HepG2 (cell line): Measurements from ENCODE around the gene KIF23. TPM values are rescaled to one million over a fixed set of nuclear protein-coding genes. Genes with fewer than 3 reads are reported as not detected.
A peak's percentile ranks its signal among the peaks of the same experiment; 100 is the strongest.

Experiments
- ATAC-seq: fragments of 200-7000 bp; cut with Tn5 transposase; 3 replicates; pipeline ENCODE4 v1.9.1; 2020; ENCODE audit warnings: mild to moderate bottlenecking, moderate library complexity
- BruUV-seq: library from RNA; stranded (reverse); fragments of 400-500 nt; replicated peaks from 2 replicates; lab custom pipeline; 2021; lab: Mats Ljungman, UMichigan
- CTCF ChIA-PET: fragments of 300-600 bp; formaldehyde crosslinking; extraction: SDS; loops from one replicate; lab custom pipeline; 2021; ENCODE audit warnings: low total read pairs, inconsistent platforms, low intra/inter-chr PET ratio; lab: Yijun Ruan, JAX
- POLR2A ChIA-PET: fragments of 350-600 bp; sonication (Branson Sonifier 250); formaldehyde crosslinking; loops from one replicate; lab custom pipeline; 2020; ENCODE audit warnings: antibody characterized with exemption, inconsistent platforms; lab: Yijun Ruan, JAX
- DNase-seq: peaks from one replicate; pipeline ENCODE4 v3.0.0-alpha.2; 2015; ENCODE audit warnings: low spot score
- FAIRE-seq: peaks from 3 replicates; lab custom pipeline; 2011; peaks lifted over from hg19 to GRCh38; lab: Jason Lieb, UNC
- H2AFZ ChIP-seq: one replicate; pipeline ENCODE4 v1.6.1; 2011; ENCODE audit warnings: low read length, inconsistent platforms
- H3K27ac ChIP-seq: fragments of 300-600 bp; 3 replicates; pipeline ENCODE4 v1.8.0; 2011; ENCODE audit warnings: mixed run types, mild to moderate bottlenecking, mixed read lengths, low read length, inconsistent platforms; ENCODE audit not compliant: insufficient read depth; ENCODE audit errors: extremely low read length
- H3K27me3 ChIP-seq, 2 experiments: fragments of 200-600 bp in 1 of 2; 2 replicates in 1 of 2; 3 replicates in 1 of 2; pipeline versions ENCODE4 v1.6.0 to v1.8.0; 2011; ENCODE audit warnings: low read length in 2 of 2, mild to moderate bottlenecking in 2 of 2, moderate library complexity in 2 of 2, inconsistent platforms in 1 of 2; ENCODE audit not compliant: insufficient read depth in 2 of 2, control insufficient read depth in 1 of 2
- H3K36me3 ChIP-seq, 2 experiments: fragments of 200-600 bp in 1 of 2; replicated peaks in 1 of 2; 2 replicates in 1 of 2; 3 replicates in 1 of 2; pipeline versions ENCODE4 v1.5.1 to v1.8.0; 2011; ENCODE audit warnings: low read length in 2 of 2, inconsistent platforms in 1 of 2; ENCODE audit not compliant: insufficient read depth in 2 of 2, control insufficient read depth in 1 of 2
- H3K4me1 ChIP-seq: 2 replicates; pipeline ENCODE4 v1.5.1; 2012; ENCODE audit warnings: low read length, inconsistent platforms; ENCODE audit not compliant: insufficient read depth
- H3K4me2 ChIP-seq: 2 replicates; pipeline ENCODE4 v1.6.0; 2011; ENCODE audit warnings: low read depth, low read length, inconsistent platforms
- H3K4me3 ChIP-seq, 3 experiments: fragments of 200-600 bp in 1 of 3; sonication (generic), shearing (Covaris generic) in 1 of 3; replicated peaks in 1 of 3; 2 replicates each; pipeline ENCODE4 v1.5.1; 2011 to 2016; ENCODE audit warnings: low read length in 3 of 3, inconsistent platforms in 2 of 3, low read depth in 2 of 3, mild to moderate bottlenecking in 2 of 3, control low read depth in 1 of 3, mixed read lengths in 1 of 3; ENCODE audit not compliant: insufficient read depth in 1 of 3
- H3K79me2 ChIP-seq: one replicate; pipeline ENCODE4 v1.6.1; 2011; ENCODE audit warnings: low read length, inconsistent platforms; ENCODE audit not compliant: insufficient read depth
- H3K9ac ChIP-seq: 2 replicates; pipeline ENCODE4 v1.6.0; 2011; ENCODE audit warnings: mild to moderate bottlenecking, low read depth, low read length, inconsistent platforms; ENCODE audit not compliant: insufficient read depth
- H3K9me3 ChIP-seq: 2 replicates; pipeline ENCODE4 v1.5.1; 2012; ENCODE audit warnings: mild to moderate bottlenecking, low read length
- H4K20me1 ChIP-seq: 2 replicates; pipeline ENCODE4 v1.6.0; 2011; ENCODE audit warnings: inconsistent platforms, mild to moderate bottlenecking, low read length, moderate library complexity; ENCODE audit not compliant: insufficient read depth
- CHD2 ChIP-seq: IDR thresholded peaks from 2 replicates; pipeline ENCODE4 v1.6.1; 2011; ENCODE audit warnings: low read depth, low read length, improper control_type of control experiment
- FOXA1 ChIP-seq, 2 experiments: fragments of 450-650 bp in 1 of 2; sonication (generic) in 1 of 2; formaldehyde crosslinking in 1 of 2; IDR thresholded peaks; 2 replicates each; pipeline versions ENCODE4 v1.4.0 to v1.6.1; 2016 to 2020; ENCODE audit warnings: missing genetic modification reagents in 1 of 2
- FOXA3 ChIP-seq: IDR thresholded peaks from 2 replicates; pipeline ENCODE4 v1.6.1; 2016; ENCODE audit warnings: missing genetic modification reagents, missing compliant biosample characterization
- GFI1 ChIP-seq: sonication (generic); formaldehyde crosslinking; IDR thresholded peaks from 2 replicates; pipeline ENCODE4 v1.5.0; 2020; ENCODE audit warnings: missing genetic modification reagents, mild to moderate bottlenecking, borderline replicate concordance
- HNF1A ChIP-seq, 2 experiments: sonication (generic) in 1 of 2; formaldehyde crosslinking in 1 of 2; IDR thresholded peaks; 2 replicates each; pipeline versions ENCODE4 v1.4.0 to v1.6.1; 2016 to 2020; ENCODE audit warnings: borderline replicate concordance in 1 of 2, low read depth in 1 of 2, mild to moderate bottlenecking in 1 of 2, missing genetic modification reagents in 1 of 2
- IRX3 ChIP-seq: sonication (generic); formaldehyde crosslinking; IDR thresholded peaks from 2 replicates; pipeline ENCODE4 v1.8.1; 2023; ENCODE audit warnings: mild to moderate bottlenecking, low read depth, missing genetic modification reagents, borderline replicate concordance
- KLF16 ChIP-seq, 2 experiments: sonication (generic) in 1 of 2; formaldehyde crosslinking in 1 of 2; IDR thresholded peaks; 2 replicates each; pipeline versions ENCODE4 v1.6.1 to v1.8.0; 2016 to 2023; ENCODE audit warnings: missing genetic modification reagents in 2 of 2, missing compliant biosample characterization in 1 of 2
- RCOR2 ChIP-seq: IDR thresholded peaks from 2 replicates; pipeline ENCODE4 v1.6.1; 2016; ENCODE audit warnings: missing biosample characterization, missing genetic modification reagents
- SALL1 ChIP-seq: sonication (generic); formaldehyde crosslinking; IDR thresholded peaks from 2 replicates; pipeline ENCODE4 v1.8.0; 2022; ENCODE audit warnings: mild to moderate bottlenecking, missing genetic modification reagents
- ZNF121 ChIP-seq: sonication (generic); formaldehyde crosslinking; IDR thresholded peaks from 2 replicates; pipeline ENCODE4 v1.5.0; 2020; ENCODE audit warnings: mild to moderate bottlenecking, missing genetic modification reagents
- WGBS: methylation state at CpG from one replicate; pipeline ENCODE4 v1.1.6; 2017; ENCODE audit warnings: low lambda C conversion rate; 5-methylcytosine and 5-hydroxymethylcytosine counted together
- in situ Hi-C: cut with HindIII; loops from 2 replicates; pipeline ENCODE4 v1.10.0; 2017; ENCODE audit warnings: low pct_unique_long_range_greater_than_20kb; ENCODE audit not compliant: extremely low pct_ligation_motif_present
- intact Hi-C: fragments of 100-400 bp; cut with micrococcal nuclease; formaldehyde crosslinking; loops from one replicate; pipeline ENCODE4 v1.10.0; 2022; ENCODE audit not compliant: unreplicated experiment
- polyA plus RNA-seq, 8 experiments: library from polyadenylated mRNA; depleted of rRNA in 3 of 8; stranded (reverse) in 7 of 8; unstranded in 1 of 8; fragments of >200 nt; fragmentation: Illumina TruSeq in 4 of 8; extraction: Trizol in 4 of 8; gene quantifications; 2 replicates each; pipeline versions ENCODE4 v1.2.1 to v1.2.3, GENCODE V29; 2011 to 2016; ENCODE audit warnings: low read depth in 4 of 8, missing spikeins in 1 of 8, mixed read lengths in 1 of 8; ENCODE audit not compliant: insufficient read depth in 1 of 8
- total RNA-seq, 5 experiments: library from RNA; depleted of rRNA; stranded (reverse); fragments of >200 nt; fragmentation: Illumina TruSeq; extraction: Trizol; gene quantifications; 2 replicates each; pipeline ENCODE4 v1.2.3, GENCODE V29; 2016; ENCODE audit warnings: low read depth in 1 of 5
- TF ChIP-seq, protein P1 (sequence below): IDR thresholded peaks from 2 replicates; pipeline ENCODE4 v1.4.0; 2020; ENCODE audit warnings: mild to moderate bottlenecking, missing genetic modification reagents
- TF ChIP-seq, protein P2 (sequence below): sonication (generic); formaldehyde crosslinking; conservative IDR thresholded peaks from 2 replicates; pipeline ENCODE4 v1.4.0; 2020; ENCODE audit warnings: mild to moderate bottlenecking, missing genetic modification reagents, moderate library complexity

KIF23 gene
- total and polyA plus RNA-seq, 2 of the 13 experiments (the other 11 are each of a cell fraction or from before 2014, with no cell fraction given): 11.3 to 38.1 TPM

DNA sequence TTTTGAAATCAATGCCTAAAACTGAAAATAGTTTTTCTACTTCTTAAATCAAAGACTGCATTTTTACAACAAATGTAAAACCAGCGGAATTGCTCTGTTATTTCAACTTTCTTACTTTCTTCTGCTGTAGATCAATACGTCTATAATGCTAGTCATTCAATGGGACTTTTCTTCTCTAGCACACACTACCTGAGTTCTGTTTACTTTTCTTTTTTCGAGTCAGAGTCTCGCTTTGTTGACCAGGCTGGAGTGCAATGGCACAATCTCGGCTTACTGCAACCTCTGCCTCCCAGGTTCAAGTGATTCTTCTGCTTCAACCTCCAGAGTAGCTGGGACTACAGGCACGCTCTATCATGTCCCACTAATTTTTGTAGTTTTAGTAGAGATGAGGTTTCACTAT lies 40.7 kb upstream of the KIF23 start:
- FAIRE-seq (peak; percentile 60), DNase-seq (peak; percentile 41), ATAC-seq (peak; percentile 74)
- POLR2A ChIA-PET: no interaction called here
- Histone ChIP-seq H3K9ac (no peak overlapping the region), H3K4me2 (no peak overlapping the region), H3K27me3 (peaks cover 0 to 5% of the 10 kb centered on the region in 2 experiments; a peak in 3 of 5 replicates), H3K4me1 (peaks cover 19% of the 10 kb centered on the region), H3K36me3 (no peaks in the 10 kb centered on the region), H3K27ac (no peak overlapping the region), H3K79me2 (no peaks in the 10 kb centered on the region), H2AFZ (no peak overlapping the region), H3K9me3 (no peaks in the 10 kb centered on the region), H3K4me3 (no peak overlapping the region), H4K20me1 (no peaks in the 10 kb centered on the region)
- intact Hi-C loops (no loop called here), in situ Hi-C loops (no loop called here)
- under 1% methylated on average over 6 of the region's 6 CpGs for WGBS
- CTCF ChIA-PET: no interaction called here
- no TSS peak for BruUV-seq
- TF ChIP-seq, protein P1, sequence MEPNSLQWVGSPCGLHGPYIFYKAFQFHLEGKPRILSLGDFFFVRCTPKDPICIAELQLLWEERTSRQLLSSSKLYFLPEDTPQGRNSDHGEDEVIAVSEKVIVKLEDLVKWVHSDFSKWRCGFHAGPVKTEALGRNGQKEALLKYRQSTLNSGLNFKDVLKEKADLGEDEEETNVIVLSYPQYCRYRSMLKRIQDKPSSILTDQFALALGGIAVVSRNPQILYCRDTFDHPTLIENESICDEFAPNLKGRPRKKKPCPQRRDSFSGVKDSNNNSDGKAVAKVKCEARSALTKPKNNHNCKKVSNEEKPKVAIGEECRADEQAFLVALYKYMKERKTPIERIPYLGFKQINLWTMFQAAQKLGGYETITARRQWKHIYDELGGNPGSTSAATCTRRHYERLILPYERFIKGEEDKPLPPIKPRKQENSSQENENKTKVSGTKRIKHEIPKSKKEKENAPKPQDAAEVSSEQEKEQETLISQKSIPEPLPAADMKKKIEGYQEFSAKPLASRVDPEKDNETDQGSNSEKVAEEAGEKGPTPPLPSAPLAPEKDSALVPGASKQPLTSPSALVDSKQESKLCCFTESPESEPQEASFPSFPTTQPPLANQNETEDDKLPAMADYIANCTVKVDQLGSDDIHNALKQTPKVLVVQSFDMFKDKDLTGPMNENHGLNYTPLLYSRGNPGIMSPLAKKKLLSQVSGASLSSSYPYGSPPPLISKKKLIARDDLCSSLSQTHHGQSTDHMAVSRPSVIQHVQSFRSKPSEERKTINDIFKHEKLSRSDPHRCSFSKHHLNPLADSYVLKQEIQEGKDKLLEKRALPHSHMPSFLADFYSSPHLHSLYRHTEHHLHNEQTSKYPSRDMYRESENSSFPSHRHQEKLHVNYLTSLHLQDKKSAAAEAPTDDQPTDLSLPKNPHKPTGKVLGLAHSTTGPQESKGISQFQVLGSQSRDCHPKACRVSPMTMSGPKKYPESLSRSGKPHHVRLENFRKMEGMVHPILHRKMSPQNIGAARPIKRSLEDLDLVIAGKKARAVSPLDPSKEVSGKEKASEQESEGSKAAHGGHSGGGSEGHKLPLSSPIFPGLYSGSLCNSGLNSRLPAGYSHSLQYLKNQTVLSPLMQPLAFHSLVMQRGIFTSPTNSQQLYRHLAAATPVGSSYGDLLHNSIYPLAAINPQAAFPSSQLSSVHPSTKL: peak; percentile 54; the same call in 1 of the 2 replicates
- TF ChIP-seq ZNF121 (CRISPR knock-in tag) (peak; percentile 54; the same call in 1 of the 2 replicates), HNF1A (IDR thresholded peaks at IDR 0.05; ENCODE audit: low read depth) (no peak), HNF1A (CRISPR knock-in tag; IDR thresholded peaks at IDR 0.05; ENCODE audit: borderline replicate concordance) (no peak), GFI1 (CRISPR knock-in tag) (peak; percentile 49; the same call in 1 of the 2 replicates), FOXA1 (IDR thresholded peaks at IDR 0.05) (no peak), FOXA1 (CRISPR knock-in tag; IDR thresholded peaks at IDR 0.05) (peak; percentile 61; the same call in 1 of the 2 replicates), RCOR2 (CRISPR knock-in tag) (0 out of 2 replicates have a peak, but pooled peaks have one; percentile 24), SALL1 (CRISPR knock-in tag) (peak; percentile 20; the same call in 1 of the 2 replicates), FOXA3 (CRISPR knock-in tag) (peak; percentile 60), IRX3 (CRISPR knock-in tag) (no peak), KLF16 (CRISPR knock-in tag; IDR thresholded peaks at IDR 0.05) (no peak), CHD2 (no peak)
- TF ChIP-seq, protein P2, sequence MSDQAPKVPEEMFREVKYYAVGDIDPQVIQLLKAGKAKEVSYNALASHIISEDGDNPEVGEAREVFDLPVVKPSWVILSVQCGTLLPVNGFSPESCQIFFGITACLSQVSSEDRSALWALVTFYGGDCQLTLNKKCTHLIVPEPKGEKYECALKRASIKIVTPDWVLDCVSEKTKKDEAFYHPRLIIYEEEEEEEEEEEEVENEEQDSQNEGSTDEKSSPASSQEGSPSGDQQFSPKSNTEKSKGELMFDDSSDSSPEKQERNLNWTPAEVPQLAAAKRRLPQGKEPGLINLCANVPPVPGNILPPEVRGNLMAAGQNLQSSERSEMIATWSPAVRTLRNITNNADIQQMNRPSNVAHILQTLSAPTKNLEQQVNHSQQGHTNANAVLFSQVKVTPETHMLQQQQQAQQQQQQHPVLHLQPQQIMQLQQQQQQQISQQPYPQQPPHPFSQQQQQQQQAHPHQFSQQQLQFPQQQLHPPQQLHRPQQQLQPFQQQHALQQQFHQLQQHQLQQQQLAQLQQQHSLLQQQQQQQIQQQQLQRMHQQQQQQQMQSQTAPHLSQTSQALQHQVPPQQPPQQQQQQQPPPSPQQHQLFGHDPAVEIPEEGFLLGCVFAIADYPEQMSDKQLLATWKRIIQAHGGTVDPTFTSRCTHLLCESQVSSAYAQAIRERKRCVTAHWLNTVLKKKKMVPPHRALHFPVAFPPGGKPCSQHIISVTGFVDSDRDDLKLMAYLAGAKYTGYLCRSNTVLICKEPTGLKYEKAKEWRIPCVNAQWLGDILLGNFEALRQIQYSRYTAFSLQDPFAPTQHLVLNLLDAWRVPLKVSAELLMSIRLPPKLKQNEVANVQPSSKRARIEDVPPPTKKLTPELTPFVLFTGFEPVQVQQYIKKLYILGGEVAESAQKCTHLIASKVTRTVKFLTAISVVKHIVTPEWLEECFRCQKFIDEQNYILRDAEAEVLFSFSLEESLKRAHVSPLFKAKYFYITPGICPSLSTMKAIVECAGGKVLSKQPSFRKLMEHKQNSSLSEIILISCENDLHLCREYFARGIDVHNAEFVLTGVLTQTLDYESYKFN (CRISPR knock-in tag): 0 out of 2 replicates have a peak, but pooled peaks have one; percentile 28
